ENCODE results near the gene RNF113B. TPM values are rescaled to one million over a fixed set of nuclear protein-coding genes. Genes with fewer than 3 reads are reported as not detected.

The RNF113B gene
- total and polyA plus RNA-seq, 4 donors, result not detected

GRCh38 chr13:98141091-98141490 lies 36.0 kb downstream of the RNF113B start:
- Histone ChIP-seq H3K27ac (ENCODE audit: low read depth in 1 of 2, low read length in 1 of 2) (no peak overlapping the region), H3K9ac (ENCODE audit: insufficient read depth in 1 of 2, low read length in 2 of 2) (no peak overlapping the region), H3K36me3 (ENCODE audit: control insufficient read depth in 4 of 4, insufficient read depth in 4 of 4, low read length in 4 of 4) (no peaks in the 10 kb centered on the region), H3K9me3 (ENCODE audit: control insufficient read depth in 4 of 4, insufficient read depth in 3 of 4, low read length in 3 of 4) (no peaks in the 10 kb centered on the region), H3K27me3 (ENCODE audit: control insufficient read depth in 3 of 3, insufficient read depth in 3 of 3, low read length in 2 of 3) (no peaks in the 10 kb centered on the region), H3K4me1 (ENCODE audit: control insufficient read depth in 5 of 5, insufficient read depth in 5 of 5, low read length in 5 of 5) (peaks cover 0 to 18% (median 5%) of the 10 kb centered on the region in 5 donors), H3K4me3 (no peak overlapping the region)
- WGBS, 2 donors, result 92% methylated on average over 7 of the region's 7 CpGs
- TF ChIP-seq, protein P1, sequence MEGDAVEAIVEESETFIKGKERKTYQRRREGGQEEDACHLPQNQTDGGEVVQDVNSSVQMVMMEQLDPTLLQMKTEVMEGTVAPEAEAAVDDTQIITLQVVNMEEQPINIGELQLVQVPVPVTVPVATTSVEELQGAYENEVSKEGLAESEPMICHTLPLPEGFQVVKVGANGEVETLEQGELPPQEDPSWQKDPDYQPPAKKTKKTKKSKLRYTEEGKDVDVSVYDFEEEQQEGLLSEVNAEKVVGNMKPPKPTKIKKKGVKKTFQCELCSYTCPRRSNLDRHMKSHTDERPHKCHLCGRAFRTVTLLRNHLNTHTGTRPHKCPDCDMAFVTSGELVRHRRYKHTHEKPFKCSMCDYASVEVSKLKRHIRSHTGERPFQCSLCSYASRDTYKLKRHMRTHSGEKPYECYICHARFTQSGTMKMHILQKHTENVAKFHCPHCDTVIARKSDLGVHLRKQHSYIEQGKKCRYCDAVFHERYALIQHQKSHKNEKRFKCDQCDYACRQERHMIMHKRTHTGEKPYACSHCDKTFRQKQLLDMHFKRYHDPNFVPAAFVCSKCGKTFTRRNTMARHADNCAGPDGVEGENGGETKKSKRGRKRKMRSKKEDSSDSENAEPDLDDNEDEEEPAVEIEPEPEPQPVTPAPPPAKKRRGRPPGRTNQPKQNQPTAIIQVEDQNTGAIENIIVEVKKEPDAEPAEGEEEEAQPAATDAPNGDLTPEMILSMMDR (IDR thresholded peaks at IDR 0.05; ENCODE audit: control extremely low read depth, extremely low read depth), result no peak
- DNase-seq (no peak), ATAC-seq (ENCODE audit: insufficient read depth, low FRiP score) (no peak)

GRCh38 chr13:98134901-98135300 lies 42.2 kb downstream of the RNF113B start:
- no peaks in the 10 kb centered on the region for H3K9me3 ChIP-seq (ENCODE audit: control insufficient read depth in 4 of 4, insufficient read depth in 3 of 4, low read length in 3 of 4)
- WGBS, 2 donors, result 95 to 97% methylated on average over 1 of the region's 1 CpG
- TF ChIP-seq, protein P1 (IDR thresholded peaks at IDR 0.05; ENCODE audit: control extremely low read depth, extremely low read depth), result no peak
- ATAC-seq (ENCODE audit: insufficient read depth, low FRiP score) (no peak), DNase-seq (no peak)
- no peak overlapping the region for H3K27ac ChIP-seq (ENCODE audit: low read depth in 1 of 2, low read length in 1 of 2)
- no peak overlapping the region for H3K9ac ChIP-seq (ENCODE audit: insufficient read depth in 1 of 2, low read length in 2 of 2)
- no peaks in the 10 kb centered on the region for H3K4me1 ChIP-seq (ENCODE audit: control insufficient read depth in 5 of 5, insufficient read depth in 5 of 5, low read length in 5 of 5)
- H3K4me3 ChIP-seq, result no peak overlapping the region
- no peaks in the 10 kb centered on the region for H3K27me3 ChIP-seq (ENCODE audit: control insufficient read depth in 3 of 3, insufficient read depth in 3 of 3, low read length in 2 of 3)
- H3K36me3 ChIP-seq (ENCODE audit: control insufficient read depth in 4 of 4, insufficient read depth in 4 of 4, low read length in 4 of 4), result no peaks in the 10 kb centered on the region

DNA sequence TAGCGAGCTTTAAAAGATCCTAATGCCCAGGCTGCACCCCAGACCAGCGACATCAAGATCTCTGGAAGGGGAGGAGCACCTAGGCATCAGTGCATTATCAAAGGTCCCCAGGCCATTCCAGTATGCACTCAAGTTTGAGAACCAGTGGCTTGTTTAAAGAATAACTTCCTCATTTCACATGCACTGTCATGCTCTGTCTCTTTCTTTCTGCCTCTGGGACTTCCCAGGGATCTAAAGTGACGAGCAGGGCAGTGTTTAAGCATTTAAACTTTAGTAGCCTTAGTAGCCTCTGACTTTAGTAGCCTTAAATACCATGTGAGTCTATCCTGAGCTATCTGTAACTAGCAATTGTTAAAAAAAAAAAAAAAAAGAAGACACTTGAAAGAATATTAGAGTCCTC lies 43.1 kb downstream of the RNF113B start:
- H3K9ac ChIP-seq (ENCODE audit: insufficient read depth in 1 of 2, low read length in 2 of 2), result no peak overlapping the region
- no peaks in the 10 kb centered on the region for H3K27me3 ChIP-seq (ENCODE audit: control insufficient read depth in 3 of 3, insufficient read depth in 3 of 3, low read length in 2 of 3)
- H3K4me1 ChIP-seq (ENCODE audit: control insufficient read depth in 5 of 5, insufficient read depth in 5 of 5, low read length in 5 of 5), result no peaks in the 10 kb centered on the region
- WGBS, 2 donors, result 40 to 52% methylated on average over 3 of the region's 3 CpGs
- DNase-seq (no peak), ATAC-seq (ENCODE audit: insufficient read depth, low FRiP score) (no peak)
- no peaks in the 10 kb centered on the region for H3K9me3 ChIP-seq (ENCODE audit: control insufficient read depth in 4 of 4, insufficient read depth in 3 of 4, low read length in 3 of 4)
- H3K27ac ChIP-seq (ENCODE audit: low read depth in 1 of 2, low read length in 1 of 2), result no peak overlapping the region
- TF ChIP-seq, protein P1 (IDR thresholded peaks at IDR 0.05; ENCODE audit: control extremely low read depth, extremely low read depth), result no peak
- H3K4me3 ChIP-seq, result no peak overlapping the region
- no peaks in the 10 kb centered on the region for H3K36me3 ChIP-seq (ENCODE audit: control insufficient read depth in 4 of 4, insufficient read depth in 4 of 4, low read length in 4 of 4)

GRCh38 chr13:98129059-98129746 lies 47.9 kb downstream of the RNF113B start:
- 92 to 95% methylated on average over 5 of the region's 5 CpGs for WGBS, 2 donors
- peaks cover 0 to 1% (median 0%) of the 10 kb centered on the region in 5 donors for H3K4me1 ChIP-seq (ENCODE audit: control insufficient read depth in 5 of 5, insufficient read depth in 5 of 5, low read length in 5 of 5)
- H3K27me3 ChIP-seq (ENCODE audit: control insufficient read depth in 3 of 3, insufficient read depth in 3 of 3, low read length in 2 of 3), result no peaks in the 10 kb centered on the region
- DNase-seq (no peak), ATAC-seq (ENCODE audit: insufficient read depth, low FRiP score) (no peak)
- TF ChIP-seq, protein P1 (IDR thresholded peaks at IDR 0.05; ENCODE audit: control extremely low read depth, extremely low read depth), result no peak
- H3K9me3 ChIP-seq (ENCODE audit: control insufficient read depth in 4 of 4, insufficient read depth in 3 of 4, low read length in 3 of 4), result peaks cover 0 to 3% (median under 1%) of the 10 kb centered on the region in 4 donors
- H3K4me3 ChIP-seq, result no peak overlapping the region
- no peak overlapping the region for H3K27ac ChIP-seq (ENCODE audit: low read depth in 1 of 2, low read length in 1 of 2)
- no peak overlapping the region for H3K9ac ChIP-seq (ENCODE audit: insufficient read depth in 1 of 2, low read length in 2 of 2)
- H3K36me3 ChIP-seq (ENCODE audit: control insufficient read depth in 4 of 4, insufficient read depth in 4 of 4, low read length in 4 of 4), result no peaks in the 10 kb centered on the region
